Measurements from ENCODE around the gene ZPBP.

Gene ZPBP

DNA sequence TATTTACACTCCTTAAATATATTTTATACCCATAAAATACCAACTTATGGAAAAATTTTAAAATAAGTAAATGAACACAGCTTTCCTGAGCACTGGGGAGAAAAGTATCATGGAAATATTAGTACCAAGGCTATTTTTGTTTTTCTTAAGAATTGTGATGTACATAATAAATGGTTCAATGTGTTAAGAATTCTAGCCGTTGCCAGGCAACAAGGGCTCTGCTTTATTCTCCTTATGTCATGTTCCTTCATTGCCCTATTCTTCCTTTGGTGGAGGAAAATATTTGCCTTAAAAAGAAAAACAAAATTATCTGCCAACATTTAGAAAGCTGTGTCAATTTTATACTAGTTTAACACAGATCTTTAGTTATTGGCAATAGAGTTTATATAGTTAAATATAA lies 2.6 kb upstream of the ZPBP start (continued):
- TF ChIP-seq, protein P1, sequence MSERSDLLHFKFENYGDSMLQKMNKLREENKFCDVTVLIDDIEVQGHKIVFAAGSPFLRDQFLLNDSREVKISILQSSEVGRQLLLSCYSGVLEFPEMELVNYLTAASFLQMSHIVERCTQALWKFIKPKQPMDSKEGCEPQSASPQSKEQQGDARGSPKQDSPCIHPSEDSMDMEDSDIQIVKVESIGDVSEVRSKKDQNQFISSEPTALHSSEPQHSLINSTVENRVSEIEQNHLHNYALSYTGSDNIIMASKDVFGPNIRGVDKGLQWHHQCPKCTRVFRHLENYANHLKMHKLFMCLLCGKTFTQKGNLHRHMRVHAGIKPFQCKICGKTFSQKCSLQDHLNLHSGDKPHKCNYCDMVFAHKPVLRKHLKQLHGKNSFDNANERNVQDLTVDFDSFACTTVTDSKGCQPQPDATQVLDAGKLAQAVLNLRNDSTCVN (tag by site-specific recombination; optimal IDR thresholded peaks at IDR 0.05): no peak
- TF ChIP-seq ZBTB7A (tag by site-specific recombination; IDR thresholded peaks at IDR 0.05; ENCODE audit: low read depth): no peak
- TF ChIP-seq, protein P2, sequence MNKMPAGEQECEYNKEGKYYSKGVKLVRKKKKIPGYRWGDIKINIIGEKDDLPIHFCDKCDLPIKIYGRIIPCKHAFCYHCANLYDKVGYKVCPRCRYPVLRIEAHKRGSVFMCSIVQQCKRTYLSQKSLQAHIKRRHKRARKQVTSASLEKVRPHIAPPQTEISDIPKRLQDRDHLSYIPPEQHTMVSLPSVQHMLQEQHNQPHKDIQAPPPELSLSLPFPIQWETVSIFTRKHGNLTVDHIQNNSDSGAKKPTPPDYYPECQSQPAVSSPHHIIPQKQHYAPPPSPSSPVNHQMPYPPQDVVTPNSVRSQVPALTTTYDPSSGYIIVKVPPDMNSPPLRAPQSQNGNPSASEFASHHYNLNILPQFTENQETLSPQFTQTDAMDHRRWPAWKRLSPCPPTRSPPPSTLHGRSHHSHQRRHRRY (tag by site-specific recombination; IDR thresholded peaks at IDR 0.05): no peak

DNA sequence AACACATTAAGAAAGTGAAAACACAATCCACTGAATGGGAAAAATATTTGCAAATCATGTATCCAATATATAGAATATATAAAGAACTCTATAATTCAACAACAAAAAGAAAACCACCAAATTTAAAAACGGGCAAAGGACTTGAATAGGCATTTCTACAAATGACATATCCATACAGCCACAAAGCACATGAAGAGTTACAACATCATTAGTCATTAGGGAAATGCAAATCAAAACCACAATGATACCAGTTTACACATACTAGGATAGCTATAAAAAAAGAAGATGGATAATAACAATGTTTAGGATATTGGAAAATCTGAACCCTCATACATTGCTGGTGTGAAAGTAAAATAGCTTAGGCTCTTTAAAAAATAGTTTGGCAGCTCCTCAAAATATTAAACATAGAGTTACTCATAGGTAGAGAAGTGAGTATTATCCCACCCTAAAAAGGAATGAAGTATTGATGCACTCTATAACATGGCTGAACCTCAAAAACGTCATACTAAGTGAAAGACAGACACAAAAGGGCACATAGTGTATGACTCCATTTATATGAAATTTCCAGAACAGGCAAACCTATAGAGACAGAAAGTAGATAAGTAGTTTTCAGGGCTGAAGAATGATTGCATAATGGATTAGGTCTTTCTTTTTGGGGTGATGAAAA lies 4.5 kb downstream of the ZPBP start:
- no peak for TF ChIP-seq ZNF239 (tag by site-specific recombination; IDR thresholded peaks at IDR 0.05)
- TF ChIP-seq ZNF473 (tag by site-specific recombination; IDR thresholded peaks at IDR 0.05): no peak
- TF ChIP-seq ZEB2 (tag by site-specific recombination; IDR thresholded peaks at IDR 0.05): no peak
- TF ChIP-seq ZNF664 (tag by site-specific recombination; IDR thresholded peaks at IDR 0.05): no peak
- TF ChIP-seq, protein P3, sequence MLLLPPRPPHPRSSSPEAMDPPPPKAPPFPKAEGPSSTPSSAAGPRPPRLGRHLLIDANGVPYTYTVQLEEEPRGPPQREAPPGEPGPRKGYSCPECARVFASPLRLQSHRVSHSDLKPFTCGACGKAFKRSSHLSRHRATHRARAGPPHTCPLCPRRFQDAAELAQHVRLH (tag by site-specific recombination; IDR thresholded peaks at IDR 0.05): no peak
- no peak for TF ChIP-seq ZNF510 (tag by site-specific recombination; IDR thresholded peaks at IDR 0.05; ENCODE audit: insufficient replicate concordance)
- TF ChIP-seq ZNF529 (tag by site-specific recombination; IDR thresholded peaks at IDR 0.05; ENCODE audit: insufficient replicate concordance): no peak
- no peak for TF ChIP-seq ZNF707 (tag by site-specific recombination; IDR thresholded peaks at IDR 0.05)
- TF ChIP-seq, protein P4, sequence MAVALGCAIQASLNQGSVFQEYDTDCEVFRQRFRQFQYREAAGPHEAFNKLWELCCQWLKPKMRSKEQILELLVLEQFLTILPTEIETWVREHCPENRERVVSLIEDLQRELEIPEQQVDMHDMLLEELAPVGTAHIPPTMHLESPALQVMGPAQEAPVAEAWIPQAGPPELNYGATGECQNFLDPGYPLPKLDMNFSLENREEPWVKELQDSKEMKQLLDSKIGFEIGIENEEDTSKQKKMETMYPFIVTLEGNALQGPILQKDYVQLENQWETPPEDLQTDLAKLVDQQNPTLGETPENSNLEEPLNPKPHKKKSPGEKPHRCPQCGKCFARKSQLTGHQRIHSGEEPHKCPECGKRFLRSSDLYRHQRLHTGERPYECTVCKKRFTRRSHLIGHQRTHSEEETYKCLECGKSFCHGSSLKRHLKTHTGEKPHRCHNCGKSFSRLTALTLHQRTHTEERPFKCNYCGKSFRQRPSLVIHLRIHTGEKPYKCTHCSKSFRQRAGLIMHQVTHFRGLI (tag by site-specific recombination; IDR thresholded peaks at IDR 0.05): no peak
- no peak for TF ChIP-seq ZNF292 (tag by site-specific recombination; IDR thresholded peaks at IDR 0.05; ENCODE audit: borderline replicate concordance, low read depth)
- TF ChIP-seq ZNF354C (tag by site-specific recombination; IDR thresholded peaks at IDR 0.05; ENCODE audit: borderline replicate concordance, low read depth): no peak
- no peak for TF ChIP-seq ZNF112 (tag by site-specific recombination; IDR thresholded peaks at IDR 0.05)
- TF ChIP-seq ZNF530 (tag by site-specific recombination; IDR thresholded peaks at IDR 0.05; ENCODE audit: low read depth): no peak
- no peak for TF ChIP-seq YY2 (tag by site-specific recombination; IDR thresholded peaks at IDR 0.05)
- no peak for TF ChIP-seq ZNF184 (tag by site-specific recombination; IDR thresholded peaks at IDR 0.05)
- TF ChIP-seq ZNF48 (tag by site-specific recombination; IDR thresholded peaks at IDR 0.05): no peak
- TF ChIP-seq ZNF660 (tag by site-specific recombination; IDR thresholded peaks at IDR 0.05): no peak
- TF ChIP-seq ZNF558 (tag by site-specific recombination; IDR thresholded peaks at IDR 0.05): no peak
- no peak for TF ChIP-seq ZNF701 (tag by site-specific recombination; IDR thresholded peaks at IDR 0.05)
- no peak for TF ChIP-seq GLI4 (tag by site-specific recombination; IDR thresholded peaks at IDR 0.05)
- no peaks in the 10 kb centered on the region for H3K4me1 ChIP-seq (ENCODE audit: control insufficient read depth, insufficient read depth, low read length)
- H3K36me3 ChIP-seq (ENCODE audit: control insufficient read depth in 2 of 2, insufficient read depth in 1 of 2, low read length in 2 of 2): no peaks in the 10 kb centered on the region
- no peaks in the 10 kb centered on the region for H3K9me3 ChIP-seq (ENCODE audit: control insufficient read depth, insufficient read depth, low read depth, low read length)
- H3K27ac ChIP-seq (ENCODE audit: extremely low read depth, low read depth, low read length): no peak overlapping the region
- CTCF ChIA-PET: interaction anchor here (1.5 kb wide), 1 partner anchor 1072 kb away, joined by 4 read pairs; no protein-coding TSS in a partner anchor
- POLR2A ChIA-PET: no interaction called here
- no peak overlapping the region for H3K4me3 ChIP-seq (ENCODE audit: low read depth, low read length)
